GM19467 (cell line): ENCODE measurements around the gene INAVA.
"Not testable (repeated sequence)": the region's sequence is repeated elsewhere in the genome, so short reads cannot be mapped to it uniquely, and the experiment has no call there.

Source experiments
- ATAC-seq: cut with Tn5 transposase; IDR thresholded peaks from one replicate; pipeline ENCODE4 v1.9.1; 2021; ENCODE audit warnings: mild to moderate bottlenecking, moderate library complexity; ENCODE audit not compliant: unreplicated experiment

The INAVA gene

DNA sequence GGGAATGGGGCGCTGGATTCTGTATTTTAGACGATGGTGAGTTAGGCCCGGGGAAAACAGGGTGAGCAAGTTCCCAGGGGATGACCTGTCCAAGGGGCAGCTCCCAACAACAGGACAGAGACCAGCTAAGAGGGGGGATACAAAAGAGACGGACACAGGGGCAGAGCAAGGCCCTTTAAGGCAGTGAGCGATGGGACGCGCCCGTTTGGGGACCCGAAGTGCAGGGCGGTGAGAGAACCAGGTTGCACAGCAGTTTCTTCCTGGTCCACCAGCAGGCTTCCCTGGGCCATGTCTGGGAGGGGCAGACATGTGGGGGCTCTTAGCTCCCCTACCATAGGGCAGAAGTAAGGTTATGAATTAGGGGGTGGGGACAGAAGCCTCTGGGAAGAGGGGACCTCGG lies 22.0 kb downstream of the INAVA start:
- ATAC-seq = no peak

DNA sequence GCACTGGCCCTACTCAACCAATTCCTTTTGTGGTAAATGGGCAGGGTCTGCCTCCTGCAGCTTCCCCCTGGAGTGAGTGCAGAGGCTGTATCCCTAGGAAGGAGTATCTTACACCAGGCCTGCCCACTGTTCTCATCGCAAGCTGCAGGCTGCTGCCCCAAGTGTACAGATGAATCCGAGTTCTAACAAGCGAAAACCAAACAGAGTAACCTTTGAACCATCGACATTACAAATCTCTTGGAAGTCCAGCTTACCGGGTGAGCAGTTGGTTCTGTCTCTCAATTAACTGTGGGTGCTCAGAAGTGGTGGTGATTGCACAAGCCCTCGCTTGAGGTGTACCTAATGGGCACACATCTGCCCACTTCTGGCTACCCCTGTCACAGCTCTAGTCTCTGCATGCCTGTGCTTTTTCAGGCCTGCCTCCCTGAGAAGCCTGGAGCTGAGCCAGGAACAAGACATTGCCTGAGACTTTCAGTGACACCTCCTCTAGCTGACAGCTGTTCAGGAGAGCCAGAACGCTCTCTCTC lies 22.7 kb downstream of the INAVA start:
- ATAC-seq = no peak

DNA sequence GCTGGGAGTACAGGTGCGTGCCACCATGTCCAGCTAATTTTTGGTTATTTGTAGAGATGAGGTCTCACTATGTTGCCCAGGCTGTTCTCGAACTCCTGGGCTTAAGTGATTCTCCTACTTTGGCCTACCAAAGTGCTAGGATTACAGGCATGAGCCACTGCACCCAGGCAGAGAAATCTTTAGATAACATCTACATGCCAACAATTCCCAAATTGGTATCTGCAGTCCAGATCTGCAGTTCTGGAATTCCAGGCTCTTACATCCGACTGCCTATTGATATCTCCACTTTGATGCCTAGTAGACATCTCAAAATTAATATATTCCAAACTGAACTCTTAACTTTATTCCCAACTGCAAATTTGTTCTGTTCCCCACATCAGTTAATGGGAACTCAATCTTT lies 23.3 kb downstream of the INAVA start:
- no peak for ATAC-seq

DNA sequence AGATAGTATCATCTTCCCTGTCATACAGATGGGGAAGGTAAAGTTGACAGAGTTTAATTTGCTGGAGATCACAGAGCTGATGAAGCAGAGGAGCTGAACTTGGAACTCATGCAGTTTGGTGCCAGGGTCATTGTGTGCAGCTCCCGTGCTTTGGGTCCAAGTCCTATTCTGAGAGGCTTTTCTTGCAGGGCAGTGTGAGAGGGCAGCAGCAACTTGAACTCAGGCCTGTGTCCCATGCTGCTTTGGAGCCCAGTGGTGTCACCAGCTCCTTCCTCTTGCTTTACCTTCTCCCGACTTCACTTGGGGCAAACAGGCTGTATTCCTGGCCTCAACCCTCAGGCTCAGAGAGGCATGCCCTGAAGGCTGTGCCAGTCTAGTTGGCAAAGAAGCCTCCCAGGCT lies 24.7 kb downstream of the INAVA start:
- no peak for ATAC-seq

DNA sequence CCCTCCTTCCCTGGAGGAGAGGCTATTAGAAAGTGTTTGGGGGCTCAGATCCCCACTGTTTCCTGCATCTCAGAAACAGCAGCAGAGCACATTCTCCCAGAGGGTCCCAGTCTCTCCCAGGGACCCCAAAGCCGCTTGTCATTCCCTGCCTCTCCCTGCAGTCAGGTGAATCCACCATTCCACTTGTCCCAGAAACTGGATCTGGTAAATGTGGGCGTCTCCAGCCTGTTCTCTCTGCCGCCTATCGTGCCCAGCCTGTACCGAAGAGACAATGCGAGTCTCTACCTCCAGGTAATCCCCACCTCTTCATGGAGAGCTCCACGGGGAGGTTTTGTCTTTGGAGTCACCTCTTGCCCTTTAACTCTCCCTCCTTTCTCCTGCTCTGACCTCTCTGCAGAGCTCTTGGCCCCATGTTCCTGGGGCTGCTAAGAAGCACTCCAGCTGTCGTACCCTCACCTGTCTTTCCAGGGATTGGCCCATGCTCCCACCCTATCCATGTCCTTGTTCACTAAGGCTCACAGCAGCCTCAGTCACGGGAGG lies 26.9 kb downstream of the INAVA start:
- no peak for ATAC-seq

DNA sequence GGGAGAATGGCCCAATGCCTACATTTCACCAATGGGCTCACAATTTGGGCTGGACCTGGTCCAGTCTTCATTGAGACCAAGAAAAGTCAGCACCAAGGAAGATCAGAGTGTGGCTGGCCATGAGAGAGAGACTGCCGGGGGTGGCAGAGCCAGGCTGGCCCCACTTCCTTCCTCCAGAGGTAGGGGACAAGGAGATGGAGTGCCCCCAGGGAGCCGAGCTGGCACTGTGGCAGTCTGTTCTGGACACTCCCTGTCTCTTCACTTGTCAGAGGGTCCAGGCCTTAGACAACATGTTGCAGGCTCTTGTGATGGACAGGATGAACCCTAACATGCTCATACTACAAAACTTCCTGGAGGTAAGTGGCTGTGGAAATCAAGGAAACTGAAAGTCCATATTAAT lies 27.7 kb downstream of the INAVA start:
- no peak for ATAC-seq

DNA sequence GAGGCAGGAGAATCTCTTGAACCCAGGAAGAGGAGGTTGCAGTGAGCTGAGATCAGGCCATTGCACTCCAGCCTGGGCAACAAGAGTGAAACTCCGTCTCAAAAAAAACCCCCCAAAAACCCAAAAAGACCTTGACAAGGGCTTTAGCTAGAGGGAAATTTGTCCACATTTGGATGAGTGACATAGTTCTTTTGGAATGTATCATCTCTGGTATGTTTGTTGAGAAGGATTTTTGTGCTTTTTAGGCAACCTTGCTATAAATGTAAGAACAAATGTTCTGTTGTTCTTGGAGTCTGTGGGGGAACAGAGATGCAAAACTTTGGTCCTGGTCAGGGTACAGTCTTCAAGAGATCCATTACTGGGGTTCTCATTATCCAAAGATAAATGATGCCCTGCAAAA lies 28.9 kb downstream of the INAVA start:
- ATAC-seq = no peak

DNA sequence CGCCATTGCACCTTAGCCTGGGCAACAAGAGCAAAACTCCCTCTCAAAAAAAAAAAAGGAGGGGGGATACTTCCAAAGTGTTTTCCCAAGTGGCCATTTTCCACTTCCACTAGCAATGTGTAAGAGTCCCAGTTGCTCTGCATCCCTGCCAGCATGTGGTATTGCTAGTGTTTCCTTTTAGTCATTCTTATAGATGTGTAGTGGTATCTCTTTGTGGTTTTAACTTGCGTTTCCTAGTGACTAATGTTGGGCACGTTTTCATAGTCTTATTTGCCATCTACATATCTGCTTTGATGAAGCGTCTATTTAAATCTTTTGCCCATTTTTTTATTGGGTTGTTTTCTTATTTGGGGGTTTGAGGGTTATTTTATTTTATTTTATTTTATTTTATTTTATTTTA lies 31.1 kb downstream of the INAVA start:
- ATAC-seq = no peak

DNA sequence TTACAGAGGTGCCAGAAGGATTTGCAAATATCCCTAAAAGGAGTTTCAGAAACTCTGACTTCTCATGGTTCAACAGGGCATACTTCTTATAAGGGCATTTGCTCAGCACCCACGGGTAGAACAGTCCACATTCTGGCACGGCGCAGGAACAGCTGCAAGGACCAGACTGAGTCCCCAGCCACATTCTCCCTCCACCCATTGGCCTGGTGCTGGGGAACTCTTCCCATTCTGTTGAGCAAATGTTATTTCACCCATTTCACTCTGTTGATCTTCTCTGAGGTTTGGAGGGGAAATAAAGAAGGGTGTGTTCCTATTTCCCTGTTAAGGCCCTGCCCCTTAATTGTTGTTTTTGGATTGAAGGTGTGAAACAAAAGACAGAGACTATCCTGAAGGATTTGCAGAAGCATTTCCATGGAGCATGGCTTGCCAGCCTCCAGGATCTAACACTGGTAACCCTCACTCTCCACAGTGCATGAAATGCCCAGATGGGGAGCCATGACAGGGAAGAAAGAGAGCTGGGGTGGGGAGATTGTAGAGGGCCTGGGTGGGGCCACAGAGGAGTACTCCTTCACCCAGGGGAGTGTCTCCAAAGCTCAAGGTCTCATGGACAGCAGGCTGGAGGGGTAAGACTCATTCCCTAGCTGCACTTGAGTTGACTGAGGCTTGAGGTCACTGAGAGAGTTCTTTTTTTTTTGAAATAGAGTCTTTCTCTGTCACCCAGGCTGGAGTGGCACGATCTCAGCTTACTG lies 35.0 kb downstream of the INAVA start:
- ATAC-seq = no peak

DNA sequence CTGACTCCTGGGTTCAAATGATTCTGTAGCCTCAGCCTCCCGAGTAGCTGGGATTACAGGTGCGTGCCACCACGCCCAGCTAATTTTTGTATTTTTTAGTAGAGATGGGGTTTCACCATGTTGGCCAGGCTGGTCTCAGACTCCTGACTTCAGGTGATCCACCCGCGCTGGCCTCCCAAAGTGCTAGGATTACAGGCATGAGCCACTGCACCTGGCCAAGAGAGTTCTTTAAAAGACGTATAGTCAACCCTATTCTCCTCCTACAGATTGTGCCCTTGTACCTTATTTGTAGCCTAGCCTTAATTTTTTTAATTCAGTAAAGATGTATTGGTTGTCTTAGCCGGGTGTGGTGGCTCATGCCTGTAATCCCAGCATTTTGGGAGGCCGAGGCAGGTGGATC lies 35.6 kb downstream of the INAVA start:
- ATAC-seq = not testable (repeated sequence)

DNA sequence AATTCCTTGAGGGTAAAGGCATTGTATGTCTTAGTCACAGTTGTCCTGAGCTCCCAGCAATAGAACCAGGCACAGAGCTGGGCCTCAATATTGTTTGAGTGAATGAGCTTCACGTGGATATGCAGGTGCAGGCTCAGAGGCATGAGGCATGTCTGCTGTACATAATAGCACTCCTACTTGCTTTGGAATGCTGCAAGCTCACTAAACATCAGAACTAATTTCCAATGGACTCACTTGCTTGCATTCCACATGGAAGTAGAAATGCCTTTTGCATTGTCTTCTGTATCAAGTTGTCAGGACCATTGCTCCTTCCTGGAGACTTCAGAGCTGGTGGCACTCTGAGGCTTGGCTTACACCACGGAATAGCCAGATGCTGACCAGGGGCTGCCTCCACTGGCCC lies 37.1 kb downstream of the INAVA start:
- no peak for ATAC-seq

DNA sequence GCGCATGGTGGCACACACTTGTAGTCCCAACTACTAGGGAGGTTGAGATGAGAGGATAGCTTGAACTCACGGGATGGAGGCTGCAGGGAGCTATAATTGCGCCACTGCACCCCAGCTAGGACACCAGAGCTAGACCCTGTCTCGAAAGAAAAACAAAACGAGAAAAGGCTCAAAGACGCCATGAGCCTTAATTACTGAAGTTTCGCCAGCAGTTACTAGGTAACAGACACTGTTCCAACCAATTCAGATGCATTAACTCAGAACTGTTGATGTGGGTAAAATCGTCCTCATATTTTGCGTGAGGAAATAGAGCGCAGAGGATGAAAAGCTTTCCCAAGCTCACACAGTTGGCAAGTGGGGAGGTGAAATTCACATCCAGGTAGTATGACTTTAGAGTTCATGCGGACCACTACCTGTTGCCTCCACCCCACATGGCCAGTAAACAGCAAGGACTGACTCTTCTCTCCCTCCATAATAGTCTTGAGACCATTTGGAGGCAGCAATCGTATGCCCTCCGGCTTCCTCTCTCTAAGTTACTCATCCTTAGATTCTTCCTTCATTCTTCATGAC lies 40.1 kb downstream of the INAVA start:
- ATAC-seq = no peak

DNA sequence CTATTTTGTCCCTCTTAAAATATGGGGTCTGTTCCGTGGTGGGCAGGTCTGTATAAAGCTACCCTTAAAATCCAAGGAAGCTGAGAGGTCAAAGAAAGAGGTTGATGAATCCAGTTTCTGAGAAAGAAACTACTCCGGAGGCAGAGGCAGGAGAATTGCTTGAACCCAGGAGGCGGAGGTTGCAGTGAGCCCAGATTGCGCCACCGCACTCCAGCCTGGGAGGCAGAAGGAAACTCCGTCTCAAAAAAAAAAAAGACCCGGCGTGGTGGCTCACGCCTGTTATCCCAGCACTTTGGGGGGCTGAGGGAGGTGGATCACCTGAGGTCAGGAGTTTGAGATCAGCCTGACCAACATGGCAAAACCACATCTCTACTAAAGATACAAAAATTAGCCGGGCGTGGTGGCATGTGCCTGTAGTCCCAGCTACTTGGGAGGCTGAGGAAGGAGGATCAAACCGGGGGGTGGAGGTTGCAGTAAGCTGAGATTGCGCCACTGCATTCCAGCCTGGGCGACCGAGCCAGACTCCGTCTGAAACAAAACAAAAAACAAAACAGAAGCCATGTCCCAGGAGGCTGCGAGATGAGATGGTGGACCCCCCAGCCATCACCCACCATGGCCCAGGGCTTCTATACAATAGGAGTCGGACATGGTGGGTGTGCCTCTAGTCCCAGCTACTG lies 40.7 kb downstream of the INAVA start:
- not testable (repeated sequence) for ATAC-seq

DNA sequence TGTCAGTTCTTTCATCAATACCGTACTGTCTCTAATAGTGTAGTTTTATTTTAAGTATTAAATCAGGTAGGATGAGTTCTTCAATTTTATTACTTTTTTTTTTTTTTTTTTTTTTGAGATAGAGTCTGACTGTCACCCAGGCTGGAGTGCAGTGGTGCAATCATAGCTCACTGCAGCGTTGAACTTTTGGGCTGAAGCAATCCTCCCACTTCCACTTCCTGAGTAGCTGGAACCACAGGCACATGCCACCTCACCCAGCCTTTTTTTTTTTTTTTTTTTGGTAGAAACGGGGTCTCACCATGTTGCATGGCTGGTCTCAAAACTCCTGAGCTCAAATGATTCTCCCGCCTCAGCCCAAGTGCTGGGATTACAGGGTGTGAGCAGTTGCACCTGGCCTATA lies 44.3 kb downstream of the INAVA start:
- ATAC-seq = no peak

DNA sequence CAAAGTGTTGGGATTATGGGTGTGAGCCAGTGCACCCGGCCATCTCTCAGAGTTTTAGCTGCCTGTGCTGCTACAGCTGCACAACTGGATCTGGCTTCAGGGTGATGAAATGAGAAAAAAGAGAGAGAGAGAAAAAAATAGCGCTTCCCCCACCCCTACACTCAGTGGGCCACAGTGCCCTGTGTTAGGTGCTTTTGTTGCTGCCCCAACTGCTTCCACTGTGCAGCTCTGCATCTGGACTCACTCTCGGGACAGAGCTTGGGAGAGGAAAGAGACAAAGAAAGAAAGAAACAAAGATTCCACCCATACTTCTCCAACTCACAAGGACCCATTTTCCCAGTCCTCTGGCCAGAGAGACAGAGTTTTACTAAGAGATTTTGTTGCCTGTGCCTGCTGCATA lies 50.4 kb downstream of the INAVA start:
- no peak for ATAC-seq

DNA sequence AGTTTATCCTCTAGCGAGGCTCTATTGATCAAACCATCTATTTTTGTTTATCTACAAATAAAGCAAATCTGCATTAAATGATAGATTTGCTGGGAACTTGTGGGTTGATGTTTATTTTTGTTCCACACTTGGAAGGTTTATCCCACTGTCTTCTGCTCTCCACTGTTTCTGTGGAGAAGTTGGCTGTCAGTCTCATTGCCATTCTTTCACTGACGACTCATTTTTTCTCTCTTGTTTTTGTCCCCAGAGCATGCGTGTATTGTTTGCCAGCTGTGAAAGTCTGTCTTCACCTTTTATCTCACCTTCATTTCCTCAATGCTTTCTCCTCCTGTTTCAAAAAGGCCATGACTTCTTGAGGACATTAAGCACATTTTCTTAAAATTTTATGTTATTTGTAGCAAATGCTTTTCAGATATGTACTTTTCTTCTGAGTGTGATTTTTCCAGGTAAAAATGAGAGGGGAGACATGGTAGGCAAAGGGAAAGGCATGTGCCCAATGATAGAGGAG lies 52.4 kb downstream of the INAVA start:
- ATAC-seq = no peak

DNA sequence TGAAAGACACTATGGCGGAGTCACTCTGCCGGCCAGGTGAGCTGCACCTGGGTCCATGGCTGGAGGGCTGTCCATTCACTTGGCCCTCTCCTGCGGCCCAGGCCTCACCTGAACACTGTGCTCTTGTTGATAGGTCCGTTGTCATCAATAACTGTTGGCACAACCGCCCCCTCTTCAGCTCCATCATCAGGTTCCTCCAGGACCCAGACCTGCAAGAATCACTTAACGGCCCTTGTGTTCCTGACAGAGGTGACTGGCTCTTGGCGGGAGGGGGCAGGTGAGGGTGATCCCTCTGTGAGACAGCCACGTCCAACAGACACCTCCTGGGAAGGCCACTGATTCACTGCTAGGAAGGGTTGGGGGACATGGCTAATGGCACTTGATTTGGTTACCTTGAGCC lies 54.9 kb downstream of the INAVA start:
- ATAC-seq = no peak

DNA sequence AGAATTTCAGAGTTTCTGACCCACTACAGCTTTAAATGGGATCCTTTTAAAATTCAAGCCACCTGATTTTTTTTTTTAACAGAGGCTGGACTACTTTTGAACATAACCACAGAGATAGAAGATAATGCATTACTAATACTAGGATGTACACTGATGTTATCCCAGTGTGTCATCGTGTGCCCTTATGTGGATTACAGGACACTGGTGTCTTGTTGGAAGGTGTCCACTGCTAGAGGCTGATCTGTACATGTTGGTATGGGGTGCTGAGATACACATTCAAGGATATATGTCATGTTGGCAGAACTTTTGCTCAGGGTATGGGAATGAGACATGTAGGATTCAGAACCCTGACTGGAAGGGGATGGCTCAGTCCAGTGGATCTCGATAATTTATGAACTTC lies 56.3 kb downstream of the INAVA start:
- ATAC-seq = no peak

DNA sequence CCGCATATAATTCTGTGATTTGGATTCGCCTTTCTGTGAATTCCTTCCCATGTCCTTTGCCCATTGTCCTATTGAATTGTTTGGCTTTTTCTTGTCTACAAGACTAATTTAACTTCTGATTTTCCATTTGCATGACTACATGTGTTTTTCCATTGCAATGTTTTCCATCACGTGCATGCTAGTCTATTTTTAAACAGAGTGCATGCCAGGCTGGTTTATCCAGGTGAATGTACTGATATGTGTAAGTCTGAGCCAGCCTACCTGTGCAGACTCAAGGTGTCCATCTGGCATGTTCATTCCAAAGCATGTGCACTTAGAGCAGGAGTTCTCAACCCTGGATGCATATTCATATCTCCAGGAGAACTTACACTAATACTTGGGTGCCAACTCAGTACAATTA lies 59.7 kb downstream of the INAVA start:
- ATAC-seq = no peak

DNA sequence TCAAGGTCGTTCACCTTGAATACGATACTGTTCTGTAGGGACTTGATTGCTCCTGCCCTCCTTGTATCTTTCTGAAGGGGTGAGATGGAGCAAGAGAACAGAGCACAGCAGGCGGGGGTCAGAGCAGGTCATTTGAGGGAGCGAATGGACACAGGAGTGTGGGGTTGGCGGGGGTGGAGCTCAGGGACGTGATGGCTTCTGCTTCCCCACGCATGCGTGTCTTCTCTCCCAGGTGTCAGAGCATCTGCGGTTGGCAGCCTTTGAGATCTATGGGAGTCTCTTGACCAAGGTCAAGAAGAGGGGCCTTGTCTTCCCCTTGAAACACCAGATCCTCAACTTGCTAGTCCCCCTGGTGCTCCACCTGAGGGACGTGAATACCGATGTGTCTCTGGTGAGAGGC lies 63.9 kb downstream of the INAVA start:
- ATAC-seq = no peak

DNA sequence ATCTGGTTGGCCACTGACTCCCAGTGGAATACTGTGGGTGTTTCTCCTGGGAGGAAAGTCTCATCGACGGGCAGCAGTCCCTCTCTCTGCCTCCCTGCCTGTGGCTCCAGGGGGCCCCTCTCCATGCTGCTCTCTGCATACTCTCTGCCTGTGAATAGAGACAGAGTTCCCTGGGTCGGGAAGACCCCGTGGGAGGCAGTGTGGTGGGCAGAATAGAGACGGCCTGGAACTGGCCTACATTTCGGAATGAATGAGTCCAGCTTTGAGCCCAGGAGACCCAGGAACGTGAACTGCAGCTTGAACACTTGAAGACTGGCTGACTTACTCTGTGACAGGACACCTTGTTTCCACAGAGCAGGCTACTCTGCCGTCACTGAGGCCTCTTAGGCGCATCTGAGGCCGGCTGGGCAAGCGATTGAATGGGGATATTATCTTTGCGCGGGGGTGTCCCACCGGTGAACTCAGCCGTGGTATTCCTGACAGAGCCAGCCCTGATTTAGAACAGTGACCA lies 64.8 kb downstream of the INAVA start:
- no peak for ATAC-seq
